ENCODE measurements around the gene XCL2. TPM values are rescaled to one million over a fixed set of nuclear protein-coding genes. Genes with fewer than 3 reads are reported as not detected.
A peak's percentile ranks its signal among the peaks of the same experiment; 100 is the strongest.
"Not testable (repeated sequence)": the region's sequence is repeated elsewhere in the genome, so short reads cannot be mapped to it uniquely, and the experiment has no call there.

Gene XCL2
- polyA plus RNA-seq, 3 donors, result 0.56 to 1.9 TPM; not detected in 1

GRCh38 chr1:168576245-168576688, 32.5 kb upstream of the XCL2 start, which contains the start of gene XCL1:
XCL1 (plus strand) TSS chr1:168576605; CDS start chr1:168576638, 33 bp downstream.
- not testable (repeated sequence) for H3K9ac ChIP-seq (ENCODE audit: insufficient read depth, low read length, poor library complexity, severe bottlenecking); H3K4me1 ChIP-seq (ENCODE audit: control insufficient read depth in 1 of 2, insufficient read depth in 2 of 2, low read length in 2 of 2); H2AFZ ChIP-seq (ENCODE audit: insufficient read depth, low read depth, low read length, poor library complexity, severe bottlenecking); H3K27ac Mint-ChIP-seq; H3K9me3 Mint-ChIP-seq; H3K9me3 ChIP-seq (replicated peaks in 1 of 2; ENCODE audit: control insufficient read depth in 1 of 2, insufficient read depth in 1 of 2, low read length in 2 of 2); H3K4me3 ChIP-seq (replicated peaks in 1 of 3; ENCODE audit: low read depth in 2 of 3, low read length in 3 of 3); H3K4me2 ChIP-seq (replicated peaks; ENCODE audit: extremely low read depth, low read length, poor library complexity, severe bottlenecking); DNase-seq; H3K4me1 Mint-ChIP-seq; H3K27me3 ChIP-seq (ENCODE audit: control insufficient read depth in 2 of 2, insufficient read depth in 2 of 2, low read length in 2 of 2); H4K20me1 ChIP-seq (ENCODE audit: insufficient read depth, low read length); H3K4me3 Mint-ChIP-seq; H3K36me3 ChIP-seq (replicated peaks in 1 of 2; ENCODE audit: control insufficient read depth in 1 of 2, insufficient read depth in 2 of 2, low read length in 2 of 2); H3K36me3 Mint-ChIP-seq; H3K27ac ChIP-seq (ENCODE audit: low read depth in 1 of 2, low read length in 2 of 2); H3K79me2 ChIP-seq (ENCODE audit: insufficient read depth, low read length); H3K27me3 Mint-ChIP-seq (ENCODE audit: low read depth in 3 of 3)
- no CpG with 5 or more reads among the region's 6 CpGs for WGBS (ENCODE audit: insufficient coverage)
- intact Hi-C loops (cut with micrococcal nuclease), result loop anchor here (10.0 kb wide), 1 partner anchor 231 kb away; no protein-coding TSS in a partner anchor

DNA sequence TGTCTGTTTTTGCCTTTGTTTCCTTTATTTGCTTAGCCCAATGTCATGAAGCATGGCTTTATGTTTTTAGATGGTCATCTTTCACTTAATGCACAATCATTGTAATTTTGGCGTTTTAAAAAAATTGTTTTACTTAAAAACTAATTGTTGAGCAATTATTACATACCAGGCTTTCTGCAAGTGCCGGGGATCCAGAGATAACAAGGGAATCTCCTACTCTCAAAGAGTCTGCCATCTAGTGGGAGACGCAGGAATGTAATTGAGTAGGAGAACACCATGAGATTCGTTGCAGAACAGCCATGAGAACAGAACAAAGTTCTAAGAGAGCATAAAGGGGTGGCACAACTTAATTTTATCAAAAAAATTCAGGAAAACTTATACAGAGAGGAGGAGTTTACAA, 30.4 kb upstream of the XCL2 start:
- not testable (repeated sequence) for H3K9ac ChIP-seq (ENCODE audit: insufficient read depth, low read length, poor library complexity, severe bottlenecking); H3K27me3 Mint-ChIP-seq (ENCODE audit: low read depth in 3 of 3); H3K4me1 Mint-ChIP-seq; H3K9me3 Mint-ChIP-seq; H4K20me1 ChIP-seq (ENCODE audit: insufficient read depth, low read length); H3K27ac Mint-ChIP-seq; H3K4me3 ChIP-seq (replicated peaks in 1 of 3; ENCODE audit: low read depth in 2 of 3, low read length in 3 of 3); H3K36me3 Mint-ChIP-seq; H2AFZ ChIP-seq (ENCODE audit: insufficient read depth, low read depth, low read length, poor library complexity, severe bottlenecking); H3K79me2 ChIP-seq (ENCODE audit: insufficient read depth, low read length); H3K27me3 ChIP-seq (ENCODE audit: control insufficient read depth in 2 of 2, insufficient read depth in 2 of 2, low read length in 2 of 2); H3K4me2 ChIP-seq (replicated peaks; ENCODE audit: extremely low read depth, low read length, poor library complexity, severe bottlenecking); H3K4me3 Mint-ChIP-seq; H3K4me1 ChIP-seq (ENCODE audit: control insufficient read depth in 1 of 2, insufficient read depth in 2 of 2, low read length in 2 of 2); H3K36me3 ChIP-seq (replicated peaks in 1 of 2; ENCODE audit: control insufficient read depth in 1 of 2, insufficient read depth in 2 of 2, low read length in 2 of 2); H3K27ac ChIP-seq (ENCODE audit: low read depth in 1 of 2, low read length in 2 of 2); H3K9me3 ChIP-seq (replicated peaks in 1 of 2; ENCODE audit: control insufficient read depth in 1 of 2, insufficient read depth in 1 of 2, low read length in 2 of 2)
- no CpG with 5 or more reads among the region's 4 CpGs for WGBS (ENCODE audit: insufficient coverage)
- intact Hi-C loops (cut with micrococcal nuclease), result loop anchor here (5.0 to 10.0 kb wide), 2 partner anchors 137 to 229 kb away; no protein-coding TSS in a partner anchor
- DNase-seq, result peak; percentile 12 to 49 (median 34)
- peak; percentile 67 for TF ChIP-seq CTCF (IDR thresholded peaks at IDR 0.05)

Measured in CD14-positive monocyte (primary cell).